AG10803 (cell line): ENCODE data around the gene SH3BP4.

ENCODE experiments used
- DNase-seq: peaks from one replicate; pipeline ENCODE4 v3.0.0; 2010; ENCODE audit warnings: low read depth
- H3K4me3 ChIP-seq: 2 replicates; pipeline ENCODE4 v1.5.1; 2011; ENCODE audit warnings: mild to moderate bottlenecking, low read length, control low read depth
- TF ChIP-seq, protein P1 (sequence below): conservative IDR thresholded peaks from 2 replicates; pipeline ENCODE4 v1.5.1; 2011; ENCODE audit warnings: mild to moderate bottlenecking, low read length, control low read depth, inconsistent platforms

The SH3BP4 gene

DNA sequence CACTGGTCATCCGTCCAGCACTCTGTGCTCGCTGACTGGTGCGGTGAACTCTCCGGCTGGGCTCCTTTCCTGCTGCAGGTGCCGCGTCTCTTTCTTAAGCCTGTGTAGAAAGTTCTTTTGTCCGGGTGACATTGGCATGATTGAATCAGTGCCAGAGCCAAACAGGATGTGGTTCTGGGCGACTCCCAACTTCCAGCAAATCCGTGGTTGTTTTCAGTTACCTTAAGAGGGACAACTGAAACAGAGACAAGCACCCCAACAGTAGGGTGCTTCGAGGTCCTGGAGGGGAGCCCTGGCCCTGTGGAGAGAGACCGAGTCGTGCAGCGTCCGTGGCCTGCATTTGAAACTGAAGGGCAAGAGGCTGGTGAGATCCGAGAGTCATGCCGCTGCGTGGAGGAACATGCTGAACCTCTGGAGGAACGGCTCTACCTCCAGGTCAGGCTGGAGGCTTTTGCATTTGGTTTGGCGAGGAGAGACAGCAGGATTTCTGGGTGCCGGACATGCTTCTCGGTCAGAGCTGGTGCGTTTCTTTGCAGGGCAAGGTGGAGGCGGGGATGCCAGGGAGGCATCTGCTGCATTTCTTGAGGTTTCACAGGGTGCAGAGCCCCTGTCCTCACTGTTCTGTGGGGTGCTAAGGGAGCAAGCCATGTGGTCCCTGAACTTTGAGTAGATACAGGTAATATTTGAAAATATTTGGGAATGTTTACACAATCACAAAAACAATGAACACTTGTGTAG is 26.8 kb downstream of the SH3BP4 start:
- DNase-seq = peak; percentile 74
- TF ChIP-seq, protein P1, sequence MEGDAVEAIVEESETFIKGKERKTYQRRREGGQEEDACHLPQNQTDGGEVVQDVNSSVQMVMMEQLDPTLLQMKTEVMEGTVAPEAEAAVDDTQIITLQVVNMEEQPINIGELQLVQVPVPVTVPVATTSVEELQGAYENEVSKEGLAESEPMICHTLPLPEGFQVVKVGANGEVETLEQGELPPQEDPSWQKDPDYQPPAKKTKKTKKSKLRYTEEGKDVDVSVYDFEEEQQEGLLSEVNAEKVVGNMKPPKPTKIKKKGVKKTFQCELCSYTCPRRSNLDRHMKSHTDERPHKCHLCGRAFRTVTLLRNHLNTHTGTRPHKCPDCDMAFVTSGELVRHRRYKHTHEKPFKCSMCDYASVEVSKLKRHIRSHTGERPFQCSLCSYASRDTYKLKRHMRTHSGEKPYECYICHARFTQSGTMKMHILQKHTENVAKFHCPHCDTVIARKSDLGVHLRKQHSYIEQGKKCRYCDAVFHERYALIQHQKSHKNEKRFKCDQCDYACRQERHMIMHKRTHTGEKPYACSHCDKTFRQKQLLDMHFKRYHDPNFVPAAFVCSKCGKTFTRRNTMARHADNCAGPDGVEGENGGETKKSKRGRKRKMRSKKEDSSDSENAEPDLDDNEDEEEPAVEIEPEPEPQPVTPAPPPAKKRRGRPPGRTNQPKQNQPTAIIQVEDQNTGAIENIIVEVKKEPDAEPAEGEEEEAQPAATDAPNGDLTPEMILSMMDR = no peak
- no peak overlapping the region for H3K4me3 ChIP-seq

DNA sequence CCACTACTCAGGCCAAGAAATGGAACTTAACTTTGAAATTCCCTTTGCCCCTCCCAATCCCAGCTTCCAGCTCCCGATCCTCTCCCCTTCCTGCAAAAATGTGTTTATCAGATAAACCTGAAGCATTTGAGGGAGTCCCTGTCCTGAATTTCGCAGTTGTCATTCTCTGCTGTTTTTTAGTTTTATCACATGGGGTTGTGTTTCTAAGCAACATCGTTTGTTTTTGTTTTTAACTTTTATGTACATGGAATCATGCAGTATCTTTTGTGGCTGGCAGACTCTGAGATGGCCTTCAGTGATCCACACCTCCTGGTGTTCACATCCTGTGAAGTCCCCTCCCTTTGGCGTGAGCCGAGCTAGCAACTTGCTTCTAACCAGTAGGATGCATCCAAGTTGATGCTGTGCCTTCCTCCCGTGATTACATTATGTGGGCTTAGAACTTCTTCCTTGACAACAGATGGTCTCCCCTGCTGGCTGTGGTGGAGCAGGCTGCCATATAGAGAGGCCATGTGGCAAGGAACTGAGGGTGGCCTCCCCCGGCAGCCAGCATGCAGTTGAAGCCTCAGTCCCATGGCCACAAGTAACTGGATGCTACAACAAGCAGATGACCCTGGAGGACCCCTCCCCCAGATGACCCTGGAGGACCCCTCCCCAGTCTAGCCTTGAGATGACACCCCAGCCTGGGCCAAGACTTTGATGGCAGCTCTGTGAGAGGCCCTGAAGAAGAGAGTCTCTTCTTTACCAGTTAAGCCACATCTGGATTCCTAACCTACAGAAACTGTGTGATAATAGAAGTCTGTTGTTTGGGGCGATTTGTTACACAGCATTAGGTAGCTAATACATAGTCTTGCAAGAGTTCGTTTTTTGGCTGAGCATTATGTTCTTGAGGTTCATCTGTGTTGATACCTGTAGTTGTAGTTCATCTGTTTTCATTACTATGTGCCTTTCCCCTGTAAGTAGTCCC is 27.7 kb downstream of the SH3BP4 start:
- TF ChIP-seq, protein P1 = 0 out of 2 replicates have a peak, but pooled peaks have one; percentile 2
- DNase-seq = peak; percentile 83
- no peak overlapping the region for H3K4me3 ChIP-seq

DNA sequence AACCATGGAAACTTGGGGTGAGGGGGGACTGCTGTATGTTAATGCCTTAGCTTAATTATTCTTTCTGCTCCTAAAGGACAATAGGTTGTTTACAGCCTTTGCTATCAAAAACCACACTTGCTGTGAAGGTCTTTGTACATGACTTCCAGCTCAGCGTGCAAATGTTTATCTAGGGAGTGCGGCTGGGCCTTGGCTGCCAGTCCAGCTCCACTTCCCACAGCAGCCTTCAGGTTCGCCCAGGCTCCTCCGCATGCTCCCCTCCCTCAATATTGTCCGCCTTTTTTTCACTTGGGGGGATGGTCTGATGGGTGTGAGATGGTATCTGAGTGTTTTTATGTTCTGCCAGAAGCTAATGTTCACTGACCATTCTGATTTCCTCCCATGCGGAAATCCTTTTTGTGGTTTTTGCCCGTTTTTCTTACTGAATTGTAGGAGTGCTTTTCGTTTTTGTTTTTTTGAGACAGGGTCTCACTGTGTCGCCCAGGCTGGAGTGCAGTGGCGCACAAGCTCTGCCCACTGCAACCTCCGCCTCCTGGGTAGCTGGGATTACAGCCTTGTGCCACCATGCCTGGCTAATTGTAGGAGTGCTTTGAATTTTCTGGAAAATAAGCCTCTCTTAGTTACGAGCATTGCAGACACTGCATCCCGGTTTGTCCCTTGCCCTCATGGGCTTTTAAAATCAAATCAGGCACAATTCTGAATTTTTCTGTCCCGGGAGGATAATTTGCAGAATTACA is 28.8 kb downstream of the SH3BP4 start:
- peak overlapping the region; percentile 23 for H3K4me3 ChIP-seq
- DNase-seq = no peak
- TF ChIP-seq, protein P1 = no peak

DNA sequence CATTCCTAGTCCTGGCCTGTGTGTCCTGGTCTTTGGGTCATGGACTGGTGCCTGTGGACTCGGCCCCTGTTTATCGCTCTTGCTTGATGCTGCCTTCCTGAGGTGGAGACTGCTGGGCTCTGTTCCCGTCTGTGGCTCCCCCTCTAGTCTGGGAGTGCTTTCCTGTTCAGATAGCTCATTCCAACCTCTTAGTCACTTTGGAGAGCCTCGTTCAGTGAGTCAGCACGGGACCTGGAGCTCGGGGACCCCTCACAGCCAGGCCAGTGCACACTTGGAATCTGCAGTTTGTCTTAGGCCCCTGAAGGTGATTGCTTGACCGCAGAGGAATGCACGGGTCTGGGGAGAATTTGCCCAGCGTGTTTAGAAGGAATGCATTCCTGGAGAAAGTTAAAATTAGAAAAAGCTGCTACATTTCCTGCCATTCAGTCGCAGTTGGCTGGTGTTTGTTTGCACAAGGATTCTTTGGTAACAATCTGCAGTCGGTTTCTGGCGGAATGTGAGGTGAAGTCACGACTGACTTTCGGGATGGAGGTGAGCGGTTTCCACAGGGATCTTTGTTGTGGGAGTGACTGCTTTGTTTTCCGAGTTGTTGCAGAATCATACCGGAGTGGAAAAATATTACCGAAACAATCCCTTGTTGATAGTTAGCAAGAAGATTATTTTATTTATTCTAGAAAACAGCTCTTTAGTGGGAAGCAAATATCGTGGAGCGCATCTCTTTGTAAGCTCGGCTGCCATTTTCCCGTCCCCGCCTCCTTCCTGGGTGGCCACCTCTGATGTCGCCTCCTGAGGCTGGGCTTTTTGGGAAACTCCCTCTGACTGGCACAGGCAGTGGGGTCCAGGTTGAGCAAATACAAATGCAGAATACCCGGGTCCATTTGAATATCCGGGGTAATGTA is 29.6 kb downstream of the SH3BP4 start:
- DNase-seq = peak; percentile 100
- H3K4me3 ChIP-seq = peak overlapping the region; percentile 31
- TF ChIP-seq, protein P1 = peak; percentile 18; the same call in 1 of the 2 replicates

DNA sequence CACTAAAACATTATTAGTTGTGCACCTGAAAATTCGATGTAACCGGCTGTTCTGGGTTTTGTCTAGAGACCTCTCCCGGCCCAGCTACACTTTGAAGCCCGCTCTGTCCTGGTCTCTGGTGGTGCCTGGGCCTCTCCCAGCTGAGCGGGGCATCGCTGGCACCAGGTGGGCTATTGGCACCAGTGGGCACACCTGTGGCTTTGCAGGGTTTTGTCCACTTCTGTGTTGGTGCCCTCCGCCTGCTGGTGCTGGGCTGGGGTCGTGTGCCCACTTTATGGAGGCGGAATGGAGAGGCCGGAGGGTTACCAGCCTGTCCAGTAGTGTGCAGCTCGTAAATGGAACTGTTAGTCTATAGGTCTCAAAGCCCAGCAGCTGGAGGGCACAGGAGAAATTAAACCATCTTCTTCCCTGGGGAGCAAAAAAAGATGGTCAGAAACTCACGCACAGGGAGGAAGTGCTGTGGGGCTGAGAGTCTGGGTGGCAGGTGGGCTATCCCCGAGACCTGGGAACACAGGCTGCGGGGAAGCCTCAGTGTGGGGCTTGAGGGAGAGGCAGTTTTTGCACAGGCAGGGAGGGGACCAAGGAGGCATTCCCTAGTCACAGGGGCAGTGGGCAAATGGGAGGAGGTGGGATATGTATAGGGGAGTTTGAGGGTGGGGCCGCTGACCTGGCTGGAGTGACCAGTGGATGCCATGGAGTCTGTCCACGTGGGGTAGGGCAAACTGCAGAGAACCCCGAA is 30.4 kb downstream of the SH3BP4 start:
- no peak for DNase-seq
- H3K4me3 ChIP-seq = peak overlapping the region; percentile 31
- TF ChIP-seq, protein P1 = no peak
